Activated CD4-positive, CD25-positive, alpha-beta regulatory T cell (primary cell): Measurements from ENCODE around the gene PLD6.
"Not testable (repeated sequence)": the region's sequence is repeated elsewhere in the genome, so short reads cannot be mapped to it uniquely, and the experiment has no call there.

Source experiments
- DNase-seq, 4 experiments: peaks; one replicate each; lab custom pipeline; 2025; lab: John Stamatoyannopoulos, UW

PLD6 gene

DNA sequence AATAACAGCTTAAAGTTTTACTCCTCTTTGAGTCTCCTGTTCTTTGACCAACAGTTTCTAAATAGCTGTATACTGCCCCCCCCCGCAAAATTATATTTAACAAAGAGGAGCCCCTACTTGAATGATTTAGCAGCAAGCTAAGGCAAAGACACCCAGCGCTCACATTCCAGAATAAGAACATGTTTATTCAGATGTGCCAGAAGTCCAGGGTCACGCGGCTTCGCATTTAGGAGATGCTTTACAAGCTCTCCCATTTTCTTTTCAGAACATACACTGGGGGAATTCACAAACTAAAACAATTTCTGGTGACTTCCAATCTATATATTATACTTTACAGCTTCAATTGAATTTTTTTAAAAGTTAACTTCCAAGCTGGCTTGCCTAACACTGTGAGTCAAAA lies 5.3 kb downstream of the PLD6 start:
- no peak for DNase-seq

DNA sequence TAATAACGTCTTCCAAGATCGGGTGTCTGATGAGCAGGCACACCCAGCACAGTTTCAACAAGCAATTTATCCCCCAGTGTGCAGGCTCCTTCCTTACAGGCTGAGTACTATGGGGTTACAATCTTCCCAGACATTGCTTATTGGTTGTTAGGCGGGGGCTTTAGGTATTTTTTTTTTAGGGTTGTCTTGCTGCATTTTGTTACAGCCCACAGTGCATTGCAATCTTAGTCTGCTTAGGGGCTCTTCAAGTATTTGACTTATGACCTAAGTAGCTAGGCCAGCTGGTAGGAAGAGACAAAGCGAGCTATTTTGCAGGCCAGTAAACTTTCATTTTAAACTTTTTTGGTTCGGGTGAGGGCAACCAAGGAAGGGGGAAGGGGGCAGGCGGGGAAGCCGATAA lies 5.8 kb downstream of the PLD6 start:
- no peak for DNase-seq

DNA sequence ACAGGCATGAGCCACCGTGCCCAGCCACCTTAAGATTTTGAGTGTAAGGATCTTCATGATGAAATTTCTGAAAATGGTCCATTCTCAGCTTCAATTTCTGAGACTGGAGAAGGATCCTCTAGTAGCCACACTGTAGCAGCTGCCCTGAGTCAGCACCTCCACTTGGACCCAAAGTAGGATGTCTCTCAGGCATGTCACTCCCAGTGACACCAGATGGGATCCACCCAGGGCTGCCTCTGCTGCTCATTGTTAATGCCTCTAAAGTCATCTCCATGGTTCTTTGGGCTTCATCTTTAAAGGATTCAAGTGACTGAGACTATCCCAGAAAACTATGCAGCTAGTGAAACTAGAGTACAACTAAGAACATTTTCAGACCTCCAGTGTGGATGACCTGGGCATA lies 7.9 kb downstream of the PLD6 start:
- no peak for DNase-seq

- DNase-seq: no peak
Observed at GRCh38 chr17:17196776-17197175, 9.4 kb downstream of the PLD6 start.

DNA sequence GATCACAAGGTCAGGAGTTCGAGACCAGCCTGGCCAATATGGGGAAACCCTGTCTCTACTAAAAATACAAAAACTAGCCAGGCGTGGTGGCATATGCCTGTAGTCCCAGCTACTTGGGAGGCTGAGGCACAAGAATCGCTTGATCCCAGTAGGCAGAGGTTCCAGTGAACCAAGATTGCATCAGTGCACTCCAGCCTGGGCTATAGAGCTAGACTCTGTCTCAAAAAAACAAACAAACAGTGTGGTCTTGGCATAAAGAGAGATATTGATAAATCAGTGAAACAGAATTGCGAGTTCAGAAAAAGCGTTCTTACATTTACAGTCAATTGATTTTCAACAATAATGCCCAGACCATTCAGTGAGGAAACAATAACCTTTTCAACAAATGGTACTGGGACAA lies 10.7 kb downstream of the PLD6 start:
- DNase-seq: not testable (repeated sequence)

GRCh38 chr17:17191961-17192381 lies 14.2 kb downstream of the PLD6 start:
- no peak for DNase-seq

DNA sequence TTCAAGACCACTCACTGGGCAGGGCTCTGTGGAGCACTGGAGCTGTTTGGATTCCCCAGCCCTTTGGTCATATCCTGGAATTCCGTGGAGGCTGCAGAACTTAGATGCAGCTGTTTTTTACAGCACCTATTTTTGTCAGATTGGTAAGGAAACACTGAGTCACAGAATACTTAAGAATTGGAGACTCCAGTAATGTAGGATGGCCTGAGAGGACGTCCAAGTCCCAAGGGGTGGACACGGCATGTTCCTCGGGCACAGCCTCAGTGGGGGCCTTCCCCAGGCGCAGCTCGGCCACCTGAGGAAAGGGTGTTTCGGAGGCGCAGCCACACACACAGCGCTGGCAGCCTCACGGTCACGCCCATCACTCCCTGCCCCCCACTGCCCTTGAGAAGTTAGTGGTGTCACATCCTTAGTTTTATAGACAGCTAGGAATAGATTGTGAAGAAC lies 14.8 kb downstream of the PLD6 start:
- DNase-seq: no peak

DNA sequence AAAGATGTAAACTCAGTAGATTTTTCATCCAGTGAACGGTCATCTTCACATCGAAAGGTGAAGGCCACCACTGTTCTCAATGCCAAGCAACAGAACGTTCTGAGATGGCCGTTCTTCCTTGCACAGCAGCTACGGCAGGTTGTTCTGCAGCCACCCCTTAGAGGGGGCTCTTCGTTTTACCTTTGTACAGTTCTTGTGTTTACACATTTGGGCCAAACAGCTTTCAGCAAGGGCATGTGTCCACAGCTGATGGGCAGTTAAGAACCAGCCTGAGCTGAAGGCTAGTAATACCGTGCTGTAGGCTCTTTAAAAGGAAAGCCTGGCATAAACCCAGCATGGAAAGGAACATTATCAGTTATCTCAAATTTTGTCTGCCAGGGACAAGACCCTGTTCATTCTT lies 15.9 kb downstream of the PLD6 start:
- no peak for DNase-seq

DNA sequence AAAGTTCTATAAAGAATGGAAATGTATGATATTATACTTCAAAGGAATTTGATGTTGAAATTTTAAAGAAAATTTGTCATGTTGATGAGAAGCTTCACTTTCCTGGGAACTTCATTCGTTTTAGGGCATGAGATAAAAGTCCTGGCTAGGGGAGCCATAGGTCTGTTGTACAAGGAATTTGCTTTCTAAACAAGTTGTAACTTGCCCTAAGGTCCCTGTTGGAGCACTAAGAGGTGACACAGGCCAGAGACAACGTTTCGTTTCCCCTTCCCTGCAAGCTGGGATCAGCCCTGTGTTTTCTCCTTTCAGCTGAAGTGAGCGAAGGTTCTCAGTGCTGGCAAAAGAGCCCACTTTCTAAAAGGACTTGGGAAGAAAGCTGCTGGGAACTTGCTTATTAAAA lies 16.6 kb downstream of the PLD6 start:
- no peak for DNase-seq

GRCh38 chr17:17188586-17188985 lies 17.5 kb downstream of the PLD6 start:
- DNase-seq: no peak

GRCh38 chr17:17186551-17187505 lies 19.3 kb downstream of the PLD6 start:
- DNase-seq: no peak

DNA sequence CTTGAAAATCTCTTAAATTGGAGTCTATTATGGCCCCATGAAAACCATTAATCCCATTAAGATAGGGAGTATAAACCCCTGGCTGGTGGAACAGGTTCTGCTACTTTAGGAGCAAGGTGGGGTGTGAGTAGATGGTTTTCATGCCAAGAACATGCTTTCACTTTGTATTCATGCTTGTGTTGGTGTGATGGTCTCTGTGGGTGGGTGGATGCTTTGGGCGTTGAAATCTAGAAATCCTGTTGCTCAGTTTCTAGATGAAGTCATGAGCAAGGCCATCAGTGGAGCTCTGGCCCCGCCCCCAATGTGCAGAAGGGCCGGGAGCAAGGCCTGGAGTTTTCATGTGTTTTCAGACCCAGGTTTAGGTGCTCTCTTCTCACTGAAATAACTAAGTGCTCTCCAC lies 20.1 kb downstream of the PLD6 start:
- DNase-seq: no peak

- not testable (repeated sequence) for DNase-seq
Observed at GRCh38 chr17:17184985-17185757, 21.0 kb downstream of the PLD6 start.

DNA sequence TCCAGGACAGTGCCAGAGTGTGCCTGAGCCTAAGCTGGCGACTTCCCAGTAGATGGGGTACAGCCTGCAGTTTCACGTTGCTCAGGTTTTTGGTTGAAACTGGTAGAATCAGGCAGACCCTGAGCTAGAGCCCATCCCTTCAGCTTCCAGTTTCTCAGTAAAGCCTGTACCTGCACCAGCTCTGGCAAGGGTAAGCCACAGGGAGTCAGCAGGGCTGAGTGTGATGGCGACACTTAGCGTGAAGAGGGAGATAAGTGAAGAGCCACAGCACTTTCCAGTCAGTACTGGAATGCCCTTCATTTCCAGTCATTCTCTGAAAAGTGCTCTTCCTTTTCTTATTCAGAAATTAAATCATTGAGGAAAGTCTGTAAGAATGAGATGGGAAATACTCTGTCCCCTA lies 22.4 kb downstream of the PLD6 start:
- no peak for DNase-seq

- no peak for DNase-seq
Observed at GRCh38 chr17:17182598-17183136, 23.5 kb downstream of the PLD6 start.

DNA sequence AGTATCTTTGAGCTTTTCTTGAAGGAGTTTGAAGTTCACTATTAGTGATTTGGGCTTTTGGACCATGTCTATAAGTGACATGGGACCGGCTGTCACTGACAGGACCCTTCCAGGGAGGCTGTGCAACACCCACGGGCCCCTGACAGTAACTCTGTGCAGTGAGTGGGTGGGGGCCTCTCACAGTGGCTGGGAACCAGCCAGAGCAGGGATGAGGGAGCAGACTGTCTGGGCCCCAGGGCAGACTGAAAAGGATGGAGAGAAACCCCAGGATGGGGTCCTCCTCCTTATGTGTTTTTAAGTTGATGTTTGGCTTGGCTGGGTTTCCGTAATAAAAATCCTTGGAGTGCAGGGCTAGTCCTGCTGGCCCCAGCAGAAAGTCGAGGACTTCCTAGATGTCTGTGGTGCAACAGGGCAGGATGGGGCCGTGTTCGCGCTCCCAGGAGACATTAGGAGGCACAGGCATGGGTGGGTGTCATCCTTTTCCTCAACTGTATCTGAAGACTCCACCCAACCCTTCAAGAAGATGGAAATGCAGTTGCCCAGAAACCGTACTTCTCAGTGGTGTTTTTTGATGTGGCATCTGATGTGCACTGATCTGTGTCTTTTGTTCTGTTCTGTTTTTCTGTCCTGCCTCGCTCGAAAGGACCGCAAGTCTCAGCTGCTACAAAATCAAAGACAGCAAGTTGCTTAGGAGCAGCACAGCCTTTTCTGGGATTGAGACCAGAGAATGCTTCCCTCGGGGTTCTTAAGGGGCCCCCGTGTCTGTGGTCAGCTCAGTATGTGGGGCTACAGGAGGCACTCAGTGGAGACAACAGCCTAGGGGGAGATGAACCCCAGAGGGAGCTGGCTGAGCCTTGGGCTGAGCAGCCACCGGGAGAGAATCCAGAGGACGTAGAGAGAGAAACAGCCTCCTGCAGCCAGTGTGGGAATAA lies 24.2 kb downstream of the PLD6 start:
- DNase-seq: no peak

DNA sequence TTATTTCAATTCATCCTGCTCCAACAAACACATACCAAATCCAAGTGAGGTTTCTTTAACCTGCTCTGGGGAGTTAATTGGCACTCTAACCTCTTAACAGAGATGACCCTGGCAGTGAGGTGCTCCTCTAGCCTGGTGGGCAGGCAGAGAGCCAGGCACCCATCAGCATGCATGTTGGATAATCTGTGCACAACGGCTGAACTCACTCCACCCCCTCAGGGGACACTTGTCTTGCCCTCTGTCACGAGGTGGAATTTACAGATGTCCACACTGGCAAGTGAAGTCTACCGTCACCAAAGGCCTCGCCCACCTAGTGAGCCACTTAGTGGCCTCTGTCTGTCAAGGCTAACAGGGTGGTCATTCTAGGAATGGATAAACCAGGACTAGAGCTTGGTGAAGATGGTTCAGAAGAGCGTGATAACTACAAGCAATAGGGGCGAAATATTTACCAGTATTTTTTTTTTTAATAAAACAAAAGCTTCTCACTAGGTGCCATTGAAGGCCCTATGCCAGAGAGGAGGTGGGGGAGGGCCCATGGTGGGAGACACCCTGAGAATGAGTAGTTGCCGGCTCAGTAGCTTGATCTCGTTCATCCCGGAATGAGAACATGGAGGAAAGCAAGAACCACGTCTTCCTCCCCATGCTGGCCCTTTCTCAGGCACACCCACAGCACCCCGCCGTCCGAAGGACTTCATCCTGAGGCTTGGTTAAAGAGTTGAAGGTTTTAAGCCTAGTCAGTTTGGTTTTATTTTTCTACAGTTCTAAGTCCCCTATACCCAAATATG lies 25.2 kb downstream of the PLD6 start:
- DNase-seq: no peak

- peak in 1 of 4 experiments; percentile 26 for DNase-seq
Observed at GRCh38 chr17:17180141-17180603, 26.0 kb downstream of the PLD6 start.

- DNase-seq: no peak
Observed at GRCh38 chr17:17179371-17179827, 26.7 kb downstream of the PLD6 start.

GRCh38 chr17:17177176-17177575 lies 29.0 kb downstream of the PLD6 start:
- DNase-seq: no peak

DNA sequence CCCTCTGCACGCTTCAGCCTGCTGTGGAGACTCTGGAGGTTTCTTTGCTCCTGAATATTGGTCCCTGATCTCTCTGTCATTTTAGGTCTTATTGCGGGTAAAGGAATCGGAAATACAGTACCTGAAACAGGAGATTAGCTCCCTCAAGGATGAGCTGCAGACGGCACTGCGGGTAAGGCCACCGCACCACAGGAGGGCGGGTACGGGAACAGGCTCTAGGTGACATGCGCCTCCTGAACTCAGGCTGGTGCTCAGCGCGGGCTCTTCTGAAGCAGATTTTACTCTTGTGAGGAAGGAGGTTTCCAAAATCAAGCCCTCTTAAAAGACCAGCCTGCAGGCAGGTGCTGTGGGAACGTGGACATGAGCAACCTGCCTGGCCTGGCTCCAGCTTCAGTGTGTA lies 29.8 kb downstream of the PLD6 start:
- DNase-seq: no peak
